HG03103 (cell line): Measurements from ENCODE around the gene POLR2L.

ENCODE experiments used
- ATAC-seq: cut with Tn5 transposase; IDR thresholded peaks from one replicate; pipeline ENCODE4 v1.9.1; 2021; ENCODE audit warnings: low read depth; ENCODE audit not compliant: unreplicated experiment

The POLR2L gene

GRCh38 chr11:839875-840617 lies 2.3 kb downstream of the POLR2L start:
- no peak for ATAC-seq

GRCh38 chr11:839280-839623 lies 3.1 kb downstream of the POLR2L start:
- ATAC-seq: no peak

GRCh38 chr11:838441-839279 lies 3.7 kb downstream of the POLR2L start:
- ATAC-seq: no peak

- ATAC-seq: no peak
Measured at GRCh38 chr11:837990-838307, 4.4 kb downstream of the POLR2L start.

- no peak for ATAC-seq
Measured at GRCh38 chr11:837189-837989, 4.9 kb downstream of the POLR2L start.

GRCh38 chr11:836700-837099 lies 5.6 kb downstream of the POLR2L start:
- no peak for ATAC-seq

GRCh38 chr11:836274-836673 lies 6.1 kb downstream of the POLR2L start:
- no peak for ATAC-seq

GRCh38 chr11:834371-835316 lies 7.7 kb downstream of the POLR2L start:
- no peak for ATAC-seq

GRCh38 chr11:833849-834311 lies 8.4 kb downstream of the POLR2L start:
- no peak for ATAC-seq

GRCh38 chr11:833114-833791 lies 9.1 kb downstream of the POLR2L start:
- no peak for ATAC-seq

- ATAC-seq: peak; percentile 31
Measured at GRCh38 chr11:832529-833113, 9.7 kb downstream of the POLR2L start, which contains the start of gene CD151. CD151 (plus strand) TSS chr11:832952; CDS start chr11:836070, 3,118 bp downstream.

GRCh38 chr11:831961-832528 lies 10.3 kb downstream of the POLR2L start:
- no peak for ATAC-seq

- ATAC-seq: no peak
Measured at GRCh38 chr11:831118-831864, 11.0 kb downstream of the POLR2L start.

- ATAC-seq: no peak
Measured at GRCh38 chr11:830295-831117, 11.8 kb downstream of the POLR2L start.

- no peak for ATAC-seq
Measured at GRCh38 chr11:829847-830294, 12.5 kb downstream of the POLR2L start.

- ATAC-seq: no peak
Measured at GRCh38 chr11:829176-829846, 13.0 kb downstream of the POLR2L start.
